Panc1 (cell line): ENCODE measurements around the gene RABGAP1. TPM values are rescaled to one million over a fixed set of nuclear protein-coding genes. Genes with fewer than 3 reads are reported as not detected.

ENCODE experiments used
- ATAC-seq: fragments of 200-7000 bp; cut with Tn5 transposase; 2 replicates; pipeline ENCODE4 v1.9.1; 2020; ENCODE audit warnings: mild to moderate bottlenecking, moderate library complexity
- BruUV-seq: library from RNA; stranded (reverse); fragments of 400-500 nt; replicated peaks from 2 replicates; lab custom pipeline; 2021; lab: Mats Ljungman, UMichigan
- CTCF ChIA-PET: fragments of 300-600 bp; sonication (Branson Sonifier 250); formaldehyde crosslinking; loops from one replicate; lab custom pipeline; 2022; ENCODE audit warnings: antibody characterized with exemption; lab: Charles Lee
- POLR2A ChIA-PET: fragments of 300-600 bp; sonication (Branson Sonifier 250); formaldehyde crosslinking; loops from one replicate; lab custom pipeline; 2022; ENCODE audit warnings: antibody characterized with exemption; lab: Charles Lee
- DNase-seq: peaks from one replicate; pipeline ENCODE4 v3.0.0-alpha.2; 2010; ENCODE audit warnings: low read depth, low spot score
- H3K27ac ChIP-seq: 2 replicates; pipeline ENCODE4 v1.5.1; 2011; ENCODE audit warnings: mild to moderate bottlenecking, low read length, inconsistent platforms
- H3K27me3 ChIP-seq: fragments of 200-500 bp; sonication (Bioruptor generic); 2 replicates; pipeline ENCODE4 v1.6.0; 2014; ENCODE audit warnings: low read length, inconsistent platforms; ENCODE audit not compliant: control insufficient read depth, insufficient read depth
- H3K36me3 ChIP-seq: fragments of 200-500 bp; sonication (Bioruptor generic); 2 replicates; pipeline ENCODE4 v1.5.1; 2014; ENCODE audit warnings: inconsistent platforms, mild to moderate bottlenecking, low read length, moderate library complexity; ENCODE audit not compliant: control insufficient read depth, insufficient read depth
- H3K4me1 ChIP-seq: 2 replicates; pipeline ENCODE4 v1.5.1; 2011; ENCODE audit warnings: inconsistent platforms, mild to moderate bottlenecking, low read length, moderate library complexity; ENCODE audit not compliant: control insufficient read depth, insufficient read depth
- H3K4me3 ChIP-seq, 2 experiments: 2 replicates each; pipeline ENCODE4 v1.5.1; 2011 to 2012; ENCODE audit warnings: low read depth in 2 of 2, low read length in 2 of 2, mild to moderate bottlenecking in 2 of 2, inconsistent platforms in 1 of 2, moderate library complexity in 1 of 2
- H3K9me3 ChIP-seq: fragments of 200-500 bp; sonication (Bioruptor generic); 2 replicates; pipeline ENCODE4 v1.5.1; 2014; ENCODE audit warnings: low read depth, mild to moderate bottlenecking, inconsistent platforms, low read length, moderate library complexity; ENCODE audit not compliant: control insufficient read depth, insufficient read depth
- POLR2AphosphoS5 ChIP-seq: IDR thresholded peaks from 2 replicates; pipeline ENCODE4 v1.6.1; 2012; ENCODE audit warnings: mild to moderate bottlenecking, low read depth, low read length, moderate library complexity
- SIN3A ChIP-seq: IDR thresholded peaks from 2 replicates; pipeline ENCODE4 v1.6.1; 2012; ENCODE audit warnings: low read depth, mild to moderate bottlenecking, low read length, moderate library complexity, borderline replicate concordance; ENCODE audit not compliant: insufficient read depth
- TCF7L2 ChIP-seq: IDR thresholded peaks from 2 replicates; pipeline ENCODE4 v1.6.1; 2011; ENCODE audit warnings: mild to moderate bottlenecking, low read depth, low read length, inconsistent platforms
- in situ Hi-C: cut with HindIII; loops from 2 replicates; pipeline ENCODE4 v1.10.0; 2016; ENCODE audit warnings: low sequenced_read_pairs, low pct_unique_long_range_greater_than_20kb
- intact Hi-C: fragments of 100-400 bp; cut with micrococcal nuclease; formaldehyde crosslinking; loops from one replicate; pipeline ENCODE4 v1.10.0; 2022; ENCODE audit not compliant: unreplicated experiment
- total RNA-seq: library from RNA; stranded (reverse); gene quantifications from one replicate; pipeline ENCODE4 v1.2.1, GENCODE V29; 2021; ENCODE audit not compliant: unreplicated experiment
- TF ChIP-seq, protein P1 (sequence below): fragments of 450-650 bp; IDR thresholded peaks from 2 replicates; pipeline ENCODE4 v1.5.1; 2017; ENCODE audit warnings: mild to moderate bottlenecking
- TF ChIP-seq, protein P2 (sequence below), 2 experiments: IDR thresholded peaks; 2 replicates each; pipeline ENCODE4 v1.6.1; 2011 to 2012; ENCODE audit warnings: low read depth in 2 of 2, control low read depth in 1 of 2, low read length in 1 of 2, mild to moderate bottlenecking in 1 of 2, moderate library complexity in 1 of 2; ENCODE audit not compliant: insufficient read depth in 1 of 2

RABGAP1 gene
- total RNA-seq, 1 experiment from 2014 or later: 41.4 TPM

DNA sequence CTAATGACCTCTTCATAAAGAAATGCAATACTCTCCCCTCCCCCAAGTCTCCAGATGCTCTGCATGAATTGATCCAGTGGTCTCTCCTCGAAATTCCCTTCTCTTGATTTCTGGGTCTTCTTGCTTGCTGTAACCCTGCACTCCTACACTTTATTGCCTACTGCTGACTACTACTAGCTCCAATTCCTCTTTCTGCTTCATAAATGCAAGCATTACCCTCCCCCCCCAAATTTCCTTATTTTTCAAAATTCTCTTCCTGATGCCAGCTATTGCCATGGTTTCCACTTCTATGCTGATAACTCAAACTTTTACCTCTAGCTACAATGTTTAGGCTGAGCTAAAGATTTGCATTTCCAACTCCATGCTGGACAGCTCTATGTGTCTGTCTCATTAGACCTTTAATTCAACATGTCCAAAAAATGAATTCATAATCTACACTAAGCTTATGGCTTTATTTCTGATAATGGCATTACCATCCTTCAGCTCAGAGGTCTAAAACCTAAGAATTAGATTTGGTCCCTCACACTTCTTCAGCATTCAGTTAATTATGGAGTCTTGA is 10.9 kb upstream of the RABGAP1 start:
- H3K9me3 ChIP-seq: no peaks in the 10 kb centered on the region
- intact Hi-C loops (no loop called here), in situ Hi-C loops (no loop called here)
- H3K4me1 ChIP-seq: peaks cover 7% of the 10 kb centered on the region; the same call in 1 of the 2 replicates
- TF ChIP-seq TCF7L2 (no peak), POLR2AphosphoS5 (no peak), SIN3A (no peak)
- TF ChIP-seq, protein P1, sequence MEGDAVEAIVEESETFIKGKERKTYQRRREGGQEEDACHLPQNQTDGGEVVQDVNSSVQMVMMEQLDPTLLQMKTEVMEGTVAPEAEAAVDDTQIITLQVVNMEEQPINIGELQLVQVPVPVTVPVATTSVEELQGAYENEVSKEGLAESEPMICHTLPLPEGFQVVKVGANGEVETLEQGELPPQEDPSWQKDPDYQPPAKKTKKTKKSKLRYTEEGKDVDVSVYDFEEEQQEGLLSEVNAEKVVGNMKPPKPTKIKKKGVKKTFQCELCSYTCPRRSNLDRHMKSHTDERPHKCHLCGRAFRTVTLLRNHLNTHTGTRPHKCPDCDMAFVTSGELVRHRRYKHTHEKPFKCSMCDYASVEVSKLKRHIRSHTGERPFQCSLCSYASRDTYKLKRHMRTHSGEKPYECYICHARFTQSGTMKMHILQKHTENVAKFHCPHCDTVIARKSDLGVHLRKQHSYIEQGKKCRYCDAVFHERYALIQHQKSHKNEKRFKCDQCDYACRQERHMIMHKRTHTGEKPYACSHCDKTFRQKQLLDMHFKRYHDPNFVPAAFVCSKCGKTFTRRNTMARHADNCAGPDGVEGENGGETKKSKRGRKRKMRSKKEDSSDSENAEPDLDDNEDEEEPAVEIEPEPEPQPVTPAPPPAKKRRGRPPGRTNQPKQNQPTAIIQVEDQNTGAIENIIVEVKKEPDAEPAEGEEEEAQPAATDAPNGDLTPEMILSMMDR: no peak
- TF ChIP-seq, protein P2, sequence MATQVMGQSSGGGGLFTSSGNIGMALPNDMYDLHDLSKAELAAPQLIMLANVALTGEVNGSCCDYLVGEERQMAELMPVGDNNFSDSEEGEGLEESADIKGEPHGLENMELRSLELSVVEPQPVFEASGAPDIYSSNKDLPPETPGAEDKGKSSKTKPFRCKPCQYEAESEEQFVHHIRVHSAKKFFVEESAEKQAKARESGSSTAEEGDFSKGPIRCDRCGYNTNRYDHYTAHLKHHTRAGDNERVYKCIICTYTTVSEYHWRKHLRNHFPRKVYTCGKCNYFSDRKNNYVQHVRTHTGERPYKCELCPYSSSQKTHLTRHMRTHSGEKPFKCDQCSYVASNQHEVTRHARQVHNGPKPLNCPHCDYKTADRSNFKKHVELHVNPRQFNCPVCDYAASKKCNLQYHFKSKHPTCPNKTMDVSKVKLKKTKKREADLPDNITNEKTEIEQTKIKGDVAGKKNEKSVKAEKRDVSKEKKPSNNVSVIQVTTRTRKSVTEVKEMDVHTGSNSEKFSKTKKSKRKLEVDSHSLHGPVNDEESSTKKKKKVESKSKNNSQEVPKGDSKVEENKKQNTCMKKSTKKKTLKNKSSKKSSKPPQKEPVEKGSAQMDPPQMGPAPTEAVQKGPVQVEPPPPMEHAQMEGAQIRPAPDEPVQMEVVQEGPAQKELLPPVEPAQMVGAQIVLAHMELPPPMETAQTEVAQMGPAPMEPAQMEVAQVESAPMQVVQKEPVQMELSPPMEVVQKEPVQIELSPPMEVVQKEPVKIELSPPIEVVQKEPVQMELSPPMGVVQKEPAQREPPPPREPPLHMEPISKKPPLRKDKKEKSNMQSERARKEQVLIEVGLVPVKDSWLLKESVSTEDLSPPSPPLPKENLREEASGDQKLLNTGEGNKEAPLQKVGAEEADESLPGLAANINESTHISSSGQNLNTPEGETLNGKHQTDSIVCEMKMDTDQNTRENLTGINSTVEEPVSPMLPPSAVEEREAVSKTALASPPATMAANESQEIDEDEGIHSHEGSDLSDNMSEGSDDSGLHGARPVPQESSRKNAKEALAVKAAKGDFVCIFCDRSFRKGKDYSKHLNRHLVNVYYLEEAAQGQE (IDR thresholded peaks at IDR 0.05; ENCODE audit: insufficient read depth in 1 of 2, low read depth in 2 of 2, low read length in 1 of 2): no peak
- peaks cover 9% of the 10 kb centered on the region for H3K36me3 ChIP-seq
- CTCF ChIA-PET: no interaction called here
- POLR2A ChIA-PET: interaction anchor here (1.2 kb wide), 1 partner anchor 11 kb away, joined by 3 read pairs; no protein-coding TSS in a partner anchor
- DNase-seq (no peak), ATAC-seq (no peak)
- H3K4me3 ChIP-seq: peak overlapping the region in 1 of 2 experiments; percentile 92; a peak in 3 of 4 replicates
- no peaks in the 10 kb centered on the region for H3K27me3 ChIP-seq
- peak overlapping the region; percentile 95; the same call in 1 of the 2 replicates for H3K27ac ChIP-seq
- BruUV-seq: TSS peak; percentile 78

- H3K36me3 ChIP-seq: peaks cover 9% of the 10 kb centered on the region
- CTCF ChIA-PET: no interaction called here
- peak overlapping the region; percentile 95 for H3K27ac ChIP-seq
- TF ChIP-seq SIN3A (no peak), TCF7L2 (no peak), POLR2AphosphoS5 (no peak)
- TF ChIP-seq, protein P2 (IDR thresholded peaks at IDR 0.05; ENCODE audit: insufficient read depth in 1 of 2, low read depth in 2 of 2, low read length in 1 of 2): no peak
- TF ChIP-seq, protein P1: no peak
- H3K4me3 ChIP-seq: peak overlapping the region; percentile 87 to 92
- POLR2A ChIA-PET: no interaction called here
- H3K4me1 ChIP-seq: peaks cover 7% of the 10 kb centered on the region; the same call in 1 of the 2 replicates
- no peaks in the 10 kb centered on the region for H3K9me3 ChIP-seq
- ATAC-seq (no peak), DNase-seq (no peak)
- no peaks in the 10 kb centered on the region for H3K27me3 ChIP-seq
- intact Hi-C loops (no loop called here), in situ Hi-C loops (no loop called here)
- no TSS peak for BruUV-seq
Observed at GRCh38 chr9:122930541-122931225, 10.1 kb upstream of the RABGAP1 start.
